GM12801 (cell line): Measurements from ENCODE around the gene IPO4.

Source experiments
- TF ChIP-seq, protein P1 (sequence below): IDR thresholded peaks from one replicate; pipeline ENCODE4 v1.5.1; 2011; ENCODE audit warnings: control low read depth; ENCODE audit not compliant: insufficient read length; ENCODE audit errors: extremely low read depth

The IPO4 gene

DNA sequence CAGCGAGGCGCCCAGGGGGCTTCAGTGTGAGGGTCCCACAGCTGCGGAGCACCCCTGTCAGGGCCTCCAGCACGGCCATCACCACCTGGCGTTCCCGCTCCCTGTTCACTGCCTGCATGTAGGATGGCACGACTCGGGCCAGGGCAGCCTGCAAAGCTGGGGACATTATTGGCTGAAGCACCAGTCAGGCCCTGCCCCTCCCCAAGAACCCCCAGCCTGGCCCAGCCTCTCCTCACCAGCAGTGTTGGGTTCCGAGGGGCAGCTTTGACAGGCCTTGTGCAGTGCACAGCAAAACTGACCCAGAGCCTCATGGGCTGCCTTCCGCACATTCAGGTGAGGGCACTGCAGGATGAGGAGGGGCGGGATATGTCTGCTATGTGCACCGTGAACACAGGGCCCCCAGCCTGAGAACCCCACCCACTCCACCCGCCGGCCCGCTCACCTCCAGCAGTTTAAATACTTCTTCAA lies 5.6 kb downstream of the IPO4 start:
- TF ChIP-seq, protein P1, sequence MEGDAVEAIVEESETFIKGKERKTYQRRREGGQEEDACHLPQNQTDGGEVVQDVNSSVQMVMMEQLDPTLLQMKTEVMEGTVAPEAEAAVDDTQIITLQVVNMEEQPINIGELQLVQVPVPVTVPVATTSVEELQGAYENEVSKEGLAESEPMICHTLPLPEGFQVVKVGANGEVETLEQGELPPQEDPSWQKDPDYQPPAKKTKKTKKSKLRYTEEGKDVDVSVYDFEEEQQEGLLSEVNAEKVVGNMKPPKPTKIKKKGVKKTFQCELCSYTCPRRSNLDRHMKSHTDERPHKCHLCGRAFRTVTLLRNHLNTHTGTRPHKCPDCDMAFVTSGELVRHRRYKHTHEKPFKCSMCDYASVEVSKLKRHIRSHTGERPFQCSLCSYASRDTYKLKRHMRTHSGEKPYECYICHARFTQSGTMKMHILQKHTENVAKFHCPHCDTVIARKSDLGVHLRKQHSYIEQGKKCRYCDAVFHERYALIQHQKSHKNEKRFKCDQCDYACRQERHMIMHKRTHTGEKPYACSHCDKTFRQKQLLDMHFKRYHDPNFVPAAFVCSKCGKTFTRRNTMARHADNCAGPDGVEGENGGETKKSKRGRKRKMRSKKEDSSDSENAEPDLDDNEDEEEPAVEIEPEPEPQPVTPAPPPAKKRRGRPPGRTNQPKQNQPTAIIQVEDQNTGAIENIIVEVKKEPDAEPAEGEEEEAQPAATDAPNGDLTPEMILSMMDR = no peak

DNA sequence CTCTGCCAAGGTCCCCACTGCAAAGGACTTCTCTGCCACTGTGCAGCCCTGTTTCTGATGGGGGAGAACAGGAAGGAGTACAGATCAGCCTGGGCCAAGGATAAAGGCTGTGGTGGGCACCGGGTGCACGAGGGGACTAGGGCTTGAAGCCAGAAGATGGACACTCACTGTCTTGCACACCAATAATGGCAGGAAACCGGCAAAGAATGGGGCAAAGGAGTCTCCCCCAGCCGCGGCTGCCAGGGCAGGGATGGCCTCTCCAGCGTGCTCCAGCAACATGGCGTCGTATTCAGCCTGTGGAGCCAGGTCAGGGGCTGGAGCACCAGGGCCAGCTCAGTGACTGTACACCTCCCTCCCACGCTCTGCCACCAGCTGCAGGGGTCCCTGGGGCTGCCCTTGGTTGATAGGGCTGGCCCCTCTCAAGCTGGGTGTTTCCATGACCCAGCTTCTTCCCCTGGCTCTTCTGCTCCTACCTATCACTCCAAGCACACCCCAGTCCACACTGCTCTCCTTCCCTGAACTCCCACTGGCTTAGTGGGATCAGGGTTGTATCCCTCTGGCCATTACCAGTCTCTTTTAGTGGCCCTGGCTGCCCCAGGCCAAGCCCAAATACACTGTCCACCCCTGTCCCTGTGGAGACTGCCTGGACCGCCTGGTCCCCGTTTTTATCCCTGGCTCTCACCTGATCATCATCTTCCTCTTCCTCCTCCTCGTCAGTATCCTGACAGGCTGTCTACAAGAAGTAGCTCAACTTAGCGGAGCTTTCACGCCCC lies 6.3 kb downstream of the IPO4 start:
- TF ChIP-seq, protein P1 = no peak

DNA sequence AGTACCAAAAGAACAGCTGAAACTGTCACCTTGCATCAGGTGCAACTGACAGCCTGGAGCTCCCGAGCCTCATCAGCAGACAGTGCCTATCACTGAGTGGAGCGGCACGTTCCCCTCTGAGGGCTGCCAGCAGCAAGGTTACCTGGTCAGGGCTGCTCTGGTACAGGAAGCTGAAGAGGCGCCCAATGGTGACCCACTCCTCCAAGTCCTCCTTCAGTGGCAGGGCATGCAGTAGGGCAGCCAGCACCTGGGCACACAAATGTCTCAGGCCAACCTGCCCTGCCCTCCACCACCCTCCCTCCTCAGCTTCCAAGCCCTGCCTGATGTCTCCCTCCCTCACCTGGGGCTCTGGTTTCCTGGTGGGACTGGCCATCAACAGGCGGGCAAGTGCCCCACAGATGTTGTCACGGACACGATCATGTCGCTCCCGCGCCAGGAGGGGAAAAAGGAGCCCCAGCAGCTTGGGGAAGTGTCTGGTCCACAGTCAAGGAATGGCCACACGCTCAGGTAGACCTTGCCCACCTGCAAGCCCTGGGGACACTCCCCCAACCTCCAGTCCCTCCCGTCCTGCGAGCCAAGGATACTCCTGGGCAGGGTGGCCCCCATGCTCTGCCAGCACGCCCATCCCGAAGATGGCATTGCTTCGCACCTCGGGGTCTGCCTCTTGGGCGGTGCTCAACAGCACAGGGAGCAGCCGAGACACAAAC lies 7.1 kb downstream of the IPO4 start:
- TF ChIP-seq, protein P1 = no peak

DNA sequence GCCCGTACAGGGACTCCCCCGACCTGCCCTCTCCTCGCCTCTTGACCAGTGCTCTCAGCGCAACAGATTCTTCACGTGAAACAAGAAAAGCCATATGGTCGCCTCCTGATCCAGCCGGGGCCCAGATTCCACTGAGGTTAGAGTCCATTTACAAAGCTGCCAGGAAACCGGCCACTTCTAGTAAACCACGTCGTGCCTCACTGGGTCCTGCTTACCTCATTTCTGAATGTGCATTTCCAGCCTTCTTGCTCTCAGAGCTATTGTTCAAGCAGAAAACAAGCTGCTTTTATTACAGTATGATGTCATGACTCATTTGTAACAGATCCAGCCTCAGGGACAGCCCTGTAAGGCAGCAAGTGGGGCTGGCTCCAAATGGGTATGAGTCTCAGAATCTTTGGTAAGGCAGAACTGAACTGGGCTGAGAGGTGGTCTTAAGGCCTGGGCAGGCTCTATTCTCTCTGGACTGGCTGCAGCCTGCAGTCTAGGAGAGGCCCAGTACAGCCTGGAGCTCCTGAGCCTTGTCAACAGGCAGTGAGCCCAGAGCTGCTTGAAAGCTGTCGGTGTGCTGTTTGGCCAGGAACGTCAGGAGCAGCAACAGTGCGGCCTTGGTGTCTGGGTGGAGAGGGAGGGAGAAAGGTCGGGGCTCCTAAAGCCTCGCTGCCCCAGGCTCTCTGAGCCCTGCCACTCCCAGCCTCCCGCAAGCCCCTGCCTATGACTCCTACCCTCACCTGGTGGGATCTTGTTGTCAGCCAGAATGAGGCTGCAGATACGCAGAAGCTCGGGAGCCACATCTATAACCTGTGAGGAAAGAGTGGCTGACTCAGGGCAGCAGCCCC lies 8.4 kb downstream of the IPO4 start:
- TF ChIP-seq, protein P1 = no peak

DNA sequence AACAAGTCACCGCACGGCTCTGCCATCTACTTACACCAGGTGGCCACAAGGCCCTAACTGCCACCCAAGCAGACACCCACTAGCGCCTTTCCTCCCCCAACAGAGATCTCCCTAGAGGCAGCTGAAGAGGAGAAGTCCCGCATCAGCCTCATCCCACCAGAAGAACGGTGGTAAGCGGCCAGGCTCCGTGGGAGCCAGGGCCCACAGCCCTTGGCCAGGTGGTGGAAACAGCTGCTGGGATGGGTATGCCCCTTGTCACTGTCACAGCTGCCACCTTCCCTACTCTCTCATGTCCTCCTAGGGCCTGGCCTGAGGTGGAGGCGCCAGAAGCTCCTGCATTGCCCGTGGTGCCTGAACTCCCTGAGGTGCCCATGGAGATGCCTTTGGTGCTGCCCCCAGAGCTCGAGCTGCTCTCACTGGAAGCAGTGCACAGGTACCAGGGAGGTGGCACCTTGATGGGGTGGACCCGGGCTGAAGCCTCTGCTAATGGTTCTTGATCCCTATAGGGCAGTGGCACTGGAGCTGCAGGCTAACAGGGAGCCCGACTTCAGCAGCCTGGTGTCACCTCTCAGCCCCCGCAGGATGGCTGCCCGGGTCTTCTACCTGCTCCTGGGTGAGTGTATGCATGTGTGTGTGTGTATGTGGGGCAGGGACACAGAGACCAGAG lies 9.2 kb downstream of the IPO4 start:
- TF ChIP-seq, protein P1 = no peak

DNA sequence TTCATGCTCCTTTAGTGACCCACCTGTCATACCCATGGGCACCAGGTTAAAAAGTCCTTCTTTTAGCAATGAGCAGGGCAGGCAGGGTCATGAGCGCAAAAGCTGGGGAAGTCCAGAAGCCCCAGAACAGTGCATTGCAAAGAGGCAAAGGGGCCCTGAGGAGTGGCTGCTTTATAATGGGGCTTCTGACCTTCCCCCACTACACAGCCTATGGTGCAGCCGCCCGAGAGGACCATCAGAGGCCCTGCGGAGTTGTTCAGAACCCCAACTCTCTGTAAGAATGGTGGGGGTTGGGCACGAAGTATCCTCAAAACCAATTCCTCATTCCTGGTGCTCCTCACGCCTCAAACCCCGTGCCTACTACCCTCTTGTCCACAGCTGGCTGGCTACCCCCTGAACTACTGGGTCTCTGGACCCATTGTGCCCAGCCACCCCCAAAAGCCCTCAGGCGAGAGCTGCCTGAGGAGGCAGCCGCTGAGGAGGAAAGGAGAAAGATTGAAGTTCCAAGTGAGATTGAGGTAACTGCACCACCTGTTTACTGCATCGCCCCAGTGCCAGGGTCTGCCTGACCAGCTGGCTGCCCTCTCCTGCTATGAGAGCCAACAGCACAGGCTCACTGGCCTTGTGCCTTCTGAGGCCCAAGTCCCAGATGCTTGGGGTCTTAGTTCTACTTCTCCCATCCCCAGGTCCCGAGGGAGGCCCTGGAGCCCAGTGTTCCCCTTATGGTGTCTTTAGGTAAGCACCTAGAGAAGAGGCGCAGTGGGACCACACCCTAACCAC lies 10.0 kb downstream of the IPO4 start:
- TF ChIP-seq, protein P1 = no peak
